Hepatocyte (in vitro differentiated cells): ENCODE data around the gene SYNE4.

Experiments
- CTCF ChIP-seq: fragments of 200-600 bp; sonication (generic); IDR thresholded peaks from 2 replicates; pipeline ENCODE4 v1.5.1; 2016; ENCODE audit warnings: antibody characterized with exemption, mild to moderate bottlenecking; ENCODE audit not compliant: poor library complexity
- EZH2 ChIP-seq: fragments of 200-600 bp; sonication (generic); IDR thresholded peaks from 2 replicates; pipeline ENCODE4 v1.6.1; 2016; ENCODE audit warnings: antibody characterized with exemption, mild to moderate bottlenecking, borderline replicate concordance
- EZH2phosphoT487 ChIP-seq: fragments of 200-600 bp; sonication (generic); IDR thresholded peaks from one replicate; pipeline ENCODE4 v1.6.1; 2018; ENCODE audit warnings: antibody characterized with exemption, mild to moderate bottlenecking, low read depth, moderate library complexity; ENCODE audit not compliant: unreplicated experiment, severe bottlenecking

DNA sequence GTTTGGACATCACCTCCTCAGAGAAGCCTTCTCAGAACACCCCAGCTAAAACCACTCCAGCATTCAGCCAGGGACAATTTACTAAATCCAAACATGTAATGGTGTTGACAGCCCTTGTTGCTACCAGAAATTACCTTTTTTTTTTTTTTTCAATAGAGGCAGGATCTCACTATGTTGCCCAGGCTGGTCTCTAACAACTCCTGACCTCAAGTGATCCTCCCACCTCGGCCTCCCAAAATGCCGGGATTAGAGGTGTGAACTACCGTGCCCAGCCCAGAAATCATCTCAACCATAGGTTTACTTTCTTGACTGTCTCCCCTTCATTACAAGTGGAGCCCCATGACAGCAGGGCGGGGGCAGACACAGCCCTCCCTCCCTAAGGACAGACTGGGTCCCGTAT, 14.8 kb upstream of the SYNE4 start:
- TF ChIP-seq EZH2phosphoT487 (no peak), CTCF (no peak), EZH2 (no peak)
